ENCODE measurements around the gene RAB26.

DNA sequence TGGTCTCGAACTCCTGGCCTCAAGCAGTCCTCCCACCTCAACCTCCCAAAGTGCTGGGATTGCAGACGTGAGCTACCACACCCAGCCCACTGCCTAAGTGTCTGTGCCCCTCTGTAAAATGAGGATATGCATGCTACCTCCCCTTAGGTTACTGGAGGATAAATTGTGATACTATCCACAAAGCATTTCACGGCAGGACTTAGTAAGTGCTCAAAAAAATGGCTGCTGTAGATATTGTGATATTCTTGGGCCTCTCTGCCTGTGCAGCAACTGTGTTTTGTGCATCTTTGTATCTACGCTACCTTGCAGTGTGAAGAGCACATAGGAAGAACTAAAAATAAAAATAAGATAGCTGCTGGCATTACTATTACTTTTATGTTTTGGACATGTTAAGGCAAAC lies 49.9 kb downstream of the RAB26 start:
- no peak for TF ChIP-seq POLR2A (IDR thresholded peaks at IDR 0.05)
- TF ChIP-seq, protein P1, sequence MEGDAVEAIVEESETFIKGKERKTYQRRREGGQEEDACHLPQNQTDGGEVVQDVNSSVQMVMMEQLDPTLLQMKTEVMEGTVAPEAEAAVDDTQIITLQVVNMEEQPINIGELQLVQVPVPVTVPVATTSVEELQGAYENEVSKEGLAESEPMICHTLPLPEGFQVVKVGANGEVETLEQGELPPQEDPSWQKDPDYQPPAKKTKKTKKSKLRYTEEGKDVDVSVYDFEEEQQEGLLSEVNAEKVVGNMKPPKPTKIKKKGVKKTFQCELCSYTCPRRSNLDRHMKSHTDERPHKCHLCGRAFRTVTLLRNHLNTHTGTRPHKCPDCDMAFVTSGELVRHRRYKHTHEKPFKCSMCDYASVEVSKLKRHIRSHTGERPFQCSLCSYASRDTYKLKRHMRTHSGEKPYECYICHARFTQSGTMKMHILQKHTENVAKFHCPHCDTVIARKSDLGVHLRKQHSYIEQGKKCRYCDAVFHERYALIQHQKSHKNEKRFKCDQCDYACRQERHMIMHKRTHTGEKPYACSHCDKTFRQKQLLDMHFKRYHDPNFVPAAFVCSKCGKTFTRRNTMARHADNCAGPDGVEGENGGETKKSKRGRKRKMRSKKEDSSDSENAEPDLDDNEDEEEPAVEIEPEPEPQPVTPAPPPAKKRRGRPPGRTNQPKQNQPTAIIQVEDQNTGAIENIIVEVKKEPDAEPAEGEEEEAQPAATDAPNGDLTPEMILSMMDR (IDR thresholded peaks at IDR 0.05) = no peak
